Measurements from ENCODE around the gene OR2T11.

Gene OR2T11

GRCh38 chr1:248618878-248619277 is 16.0 kb downstream of the OR2T11 start:
- TF ChIP-seq CTCF (IDR thresholded peaks at IDR 0.05; ENCODE audit: insufficient read depth, missing control alignments), result no peak
- no peak for DNase-seq (ENCODE audit: insufficient read length, low spot score)
- peak; percentile 67 for FAIRE-seq

GRCh38 chr1:248618119-248618518 is 16.8 kb downstream of the OR2T11 start:
- FAIRE-seq (no peak), DNase-seq (ENCODE audit: insufficient read length, low spot score) (no peak)
- TF ChIP-seq CTCF (IDR thresholded peaks at IDR 0.05; ENCODE audit: insufficient read depth, missing control alignments), result no peak

GRCh38 chr1:248613742-248614141 is 21.1 kb downstream of the OR2T11 start:
- FAIRE-seq (no peak), DNase-seq (ENCODE audit: insufficient read length, low spot score) (no peak)
- TF ChIP-seq CTCF (IDR thresholded peaks at IDR 0.05; ENCODE audit: insufficient read depth, missing control alignments), result no peak

GRCh38 chr1:248611883-248612414 is 22.9 kb downstream of the OR2T11 start:
- TF ChIP-seq CTCF (IDR thresholded peaks at IDR 0.05; ENCODE audit: insufficient read depth, missing control alignments), result no peak
- DNase-seq (ENCODE audit: insufficient read length, low spot score) (no peak), FAIRE-seq (no peak)

GRCh38 chr1:248610301-248610700 is 24.6 kb downstream of the OR2T11 start:
- TF ChIP-seq CTCF (IDR thresholded peaks at IDR 0.05; ENCODE audit: insufficient read depth, missing control alignments), result no peak
- FAIRE-seq, result no peak
- no peak for DNase-seq (ENCODE audit: insufficient read length, low spot score)

- TF ChIP-seq CTCF (IDR thresholded peaks at IDR 0.05; ENCODE audit: insufficient read depth, missing control alignments), result no peak
- FAIRE-seq, result no peak
- DNase-seq (ENCODE audit: insufficient read length, low spot score), result no peak
Observed at GRCh38 chr1:248599396-248599795, 35.5 kb downstream of the OR2T11 start.

GRCh38 chr1:248597589-248597988 is 37.3 kb downstream of the OR2T11 start, which contains the start of gene OR2T10:
OR2T10 (minus strand) TSS chr1:248597700; CDS start chr1:248593768, 3,932 bp downstream.
- TF ChIP-seq CTCF (IDR thresholded peaks at IDR 0.05; ENCODE audit: insufficient read depth, missing control alignments), result no peak
- FAIRE-seq, result no peak
- no peak for DNase-seq (ENCODE audit: insufficient read length, low spot score)
